ENCODE measurements around the gene HELQ.

Gene HELQ

GRCh38 chr4:83381173-83381572 lies 74.5 kb downstream of the HELQ start:
- Histone ChIP-seq H3K27me3 (no peaks in the 10 kb centered on the region), H3K9me3 (peaks cover 9% of the 10 kb centered on the region), H3K27ac (no peak overlapping the region), H3K4me3 (ENCODE audit: low read depth in 1 of 2, low read length in 1 of 2) (no peak overlapping the region), H3K4me1 (ENCODE audit: control insufficient read depth in 1 of 2, insufficient read depth in 1 of 2, low read depth in 1 of 2, low read length in 1 of 2) (peaks cover 0 to 4% of the 10 kb centered on the region in 2 experiments), H3K36me3 (no peaks in the 10 kb centered on the region)
- TF ChIP-seq CTCF (IDR thresholded peaks at IDR 0.05): no peak

GRCh38 chr4:83378419-83378818 lies 77.2 kb downstream of the HELQ start:
- Histone ChIP-seq H3K9me3 (peaks cover 9% of the 10 kb centered on the region), H3K4me3 (ENCODE audit: low read depth in 1 of 2, low read length in 1 of 2) (no peak overlapping the region), H3K27me3 (no peaks in the 10 kb centered on the region), H3K4me1 (ENCODE audit: control insufficient read depth in 1 of 2, insufficient read depth in 1 of 2, low read depth in 1 of 2, low read length in 1 of 2) (peaks cover 0 to 4% of the 10 kb centered on the region in 2 experiments), H3K27ac (no peak overlapping the region), H3K36me3 (no peaks in the 10 kb centered on the region)
- TF ChIP-seq CTCF (IDR thresholded peaks at IDR 0.05): no peak

GRCh38 chr4:83372931-83373330 lies 82.7 kb downstream of the HELQ start:
- H3K27me3 ChIP-seq: no peaks in the 10 kb centered on the region
- H3K9me3 ChIP-seq: no peaks in the 10 kb centered on the region
- H3K36me3 ChIP-seq: no peaks in the 10 kb centered on the region
- no peak overlapping the region for H3K4me3 ChIP-seq (ENCODE audit: low read depth in 1 of 2, low read length in 1 of 2)
- TF ChIP-seq CTCF (IDR thresholded peaks at IDR 0.05): no peak
- H3K27ac ChIP-seq: no peak overlapping the region
- no peaks in the 10 kb centered on the region for H3K4me1 ChIP-seq (ENCODE audit: control insufficient read depth in 1 of 2, insufficient read depth in 1 of 2, low read depth in 1 of 2, low read length in 1 of 2)

GRCh38 chr4:83371936-83372335 lies 83.7 kb downstream of the HELQ start:
- H3K4me1 ChIP-seq (ENCODE audit: control insufficient read depth in 1 of 2, insufficient read depth in 1 of 2, low read depth in 1 of 2, low read length in 1 of 2): no peaks in the 10 kb centered on the region
- H3K9me3 ChIP-seq: no peaks in the 10 kb centered on the region
- no peak overlapping the region for H3K4me3 ChIP-seq (ENCODE audit: low read depth in 1 of 2, low read length in 1 of 2)
- TF ChIP-seq CTCF (IDR thresholded peaks at IDR 0.05): no peak
- no peaks in the 10 kb centered on the region for H3K36me3 ChIP-seq
- no peak overlapping the region for H3K27ac ChIP-seq
- H3K27me3 ChIP-seq: no peaks in the 10 kb centered on the region

- no peak overlapping the region for H3K27ac ChIP-seq
- no peak overlapping the region for H3K4me3 ChIP-seq (ENCODE audit: low read depth in 1 of 2, low read length in 1 of 2)
- TF ChIP-seq CTCF (IDR thresholded peaks at IDR 0.05): no peak
- H3K4me1 ChIP-seq (ENCODE audit: control insufficient read depth in 1 of 2, insufficient read depth in 1 of 2, low read depth in 1 of 2, low read length in 1 of 2): no peaks in the 10 kb centered on the region
- H3K27me3 ChIP-seq: no peaks in the 10 kb centered on the region
- no peaks in the 10 kb centered on the region for H3K36me3 ChIP-seq
- no peaks in the 10 kb centered on the region for H3K9me3 ChIP-seq
Observed at GRCh38 chr4:83371235-83371634, 84.4 kb downstream of the HELQ start.

- H3K27me3 ChIP-seq: no peaks in the 10 kb centered on the region
- no peak overlapping the region for H3K27ac ChIP-seq
- no peaks in the 10 kb centered on the region for H3K9me3 ChIP-seq
- TF ChIP-seq CTCF (IDR thresholded peaks at IDR 0.05): no peak
- no peaks in the 10 kb centered on the region for H3K4me1 ChIP-seq (ENCODE audit: control insufficient read depth in 1 of 2, insufficient read depth in 1 of 2, low read depth in 1 of 2, low read length in 1 of 2)
- no peaks in the 10 kb centered on the region for H3K36me3 ChIP-seq
- H3K4me3 ChIP-seq (ENCODE audit: low read depth in 1 of 2, low read length in 1 of 2): no peak overlapping the region
Observed at GRCh38 chr4:83370640-83370906, 85.0 kb downstream of the HELQ start.

All from neutrophil (primary cell).